ENCODE measurements around the gene ATP9B.
"Not testable (repeated sequence)": the region's sequence is repeated elsewhere in the genome, so short reads cannot be mapped to it uniquely, and the experiment has no call there.

The ATP9B gene

DNA sequence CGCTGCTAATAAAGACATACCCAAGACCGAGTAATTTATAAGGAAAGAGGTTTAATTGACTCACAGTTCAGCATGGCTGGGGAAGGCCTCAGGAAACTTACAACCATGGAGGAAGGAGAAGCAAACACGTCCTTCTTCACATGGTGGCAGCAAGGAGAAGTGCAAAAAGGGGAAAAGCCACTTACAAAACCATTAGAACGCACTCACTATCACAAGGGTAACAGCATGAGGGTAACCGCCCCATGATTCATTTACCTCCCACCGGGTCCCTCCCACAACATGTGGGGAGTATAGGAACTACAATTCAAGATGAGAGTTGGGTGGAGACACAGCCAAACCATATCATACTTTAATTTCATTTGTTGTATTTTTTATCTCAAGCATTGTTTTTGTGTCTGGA lies 67.5 kb downstream of the ATP9B start:
- no peak for TF ChIP-seq POLR2A (IDR thresholded peaks at IDR 0.05; ENCODE audit: low read length)

DNA sequence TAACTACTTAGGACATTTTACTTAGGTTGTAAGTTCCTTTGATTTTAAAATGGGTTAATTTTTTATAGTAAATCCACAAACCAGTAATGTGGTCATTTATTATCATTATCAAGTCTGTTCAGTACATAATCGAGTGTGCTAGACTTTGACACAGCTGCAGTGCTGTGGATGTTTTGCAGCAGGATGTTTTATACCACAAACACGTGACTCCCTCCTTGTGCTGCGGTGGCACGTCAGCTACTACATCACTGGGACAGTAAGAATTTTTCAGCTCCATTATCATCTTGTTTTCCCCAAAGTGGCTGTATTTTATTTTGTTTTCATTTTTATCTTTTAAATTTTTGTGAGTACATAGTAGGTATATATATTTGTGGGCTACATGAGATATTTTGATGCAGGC lies 70.0 kb downstream of the ATP9B start:
- no peak for DNase-seq
- no peak for TF ChIP-seq POLR2A (IDR thresholded peaks at IDR 0.05; ENCODE audit: low read length)
- TF ChIP-seq GATA1 (IDR thresholded peaks at IDR 0.05; ENCODE audit: low read depth, low read length): no peak

More for the DNA sequence above, 67.5 kb downstream of the ATP9B start:
- peak; percentile 21 to 41 for DNase-seq

DNA sequence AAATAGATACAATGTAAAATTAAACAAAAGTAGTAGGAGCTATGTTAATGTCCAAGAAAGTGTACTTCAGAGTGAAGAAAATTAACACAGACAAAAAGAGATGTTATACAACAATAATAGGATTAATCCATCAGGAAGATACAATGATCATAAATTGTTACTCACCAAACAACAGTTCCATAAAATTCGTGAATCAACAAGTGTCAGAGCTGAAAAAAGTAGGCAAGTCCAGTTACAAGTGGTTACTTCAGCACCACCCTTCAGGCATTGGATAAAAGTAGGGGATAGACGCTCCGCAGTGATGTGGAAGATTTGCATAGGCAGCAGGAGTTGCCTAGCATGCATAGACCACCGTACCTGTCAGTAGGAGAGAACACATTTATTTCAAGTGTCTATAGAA lies 77.8 kb downstream of the ATP9B start:
- no peak for TF ChIP-seq POLR2A (IDR thresholded peaks at IDR 0.05; ENCODE audit: low read length)
- TF ChIP-seq GATA1 (IDR thresholded peaks at IDR 0.05; ENCODE audit: low read depth, low read length): no peak
- no peak for DNase-seq

DNA sequence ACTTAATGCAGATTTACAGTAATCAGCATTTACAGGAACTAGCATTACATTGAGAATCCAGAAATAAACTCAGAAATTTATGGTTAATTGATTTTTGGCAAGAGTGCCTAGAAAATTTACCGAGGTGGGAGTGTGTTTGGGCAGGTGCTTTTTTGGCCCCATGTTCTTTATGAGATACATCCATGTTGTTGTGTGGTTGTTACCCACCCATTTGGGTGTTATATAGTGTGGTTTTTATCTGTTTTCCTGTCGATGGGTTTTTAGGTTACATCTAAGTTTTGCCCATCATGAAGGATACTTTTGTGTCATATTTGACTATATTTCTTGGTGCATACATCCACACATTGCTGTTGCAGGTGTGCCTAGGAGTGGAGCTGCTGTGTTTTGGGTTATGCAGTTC lies 82.0 kb downstream of the ATP9B start:
- no peak for TF ChIP-seq GATA1 (IDR thresholded peaks at IDR 0.05; ENCODE audit: low read depth, low read length)
- no peak for TF ChIP-seq POLR2A (IDR thresholded peaks at IDR 0.05; ENCODE audit: low read length)
- no peak for DNase-seq

- TF ChIP-seq POLR2A (IDR thresholded peaks at IDR 0.05; ENCODE audit: low read length) (no peak), GATA1 (IDR thresholded peaks at IDR 0.05; ENCODE audit: low read depth, low read length) (no peak)
- DNase-seq: no peak
Observed at GRCh38 chr18:79156327-79156726, 87.1 kb downstream of the ATP9B start.

DNA sequence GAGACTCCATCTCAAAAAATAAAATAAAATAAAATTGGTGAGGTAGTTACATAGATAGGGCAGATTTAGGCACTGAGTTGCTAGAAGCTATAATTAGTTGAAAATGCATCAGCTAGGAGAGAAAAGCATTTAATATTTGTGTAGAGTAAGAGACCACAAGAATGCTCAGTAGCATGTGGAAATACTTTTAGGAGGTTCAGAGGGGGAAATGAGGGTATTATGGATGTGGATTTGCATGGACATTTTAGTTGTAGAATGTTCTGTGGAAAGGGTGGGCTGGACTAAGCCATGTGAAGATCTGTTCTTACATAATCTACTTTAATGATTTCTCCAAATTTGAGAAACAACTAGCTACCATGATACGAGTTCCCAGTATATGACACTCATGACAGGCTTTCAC lies 95.5 kb downstream of the ATP9B start:
- no peak for DNase-seq
- TF ChIP-seq GATA1 (IDR thresholded peaks at IDR 0.05; ENCODE audit: low read depth, low read length) (no peak), POLR2A (IDR thresholded peaks at IDR 0.05; ENCODE audit: low read length) (no peak)

DNA sequence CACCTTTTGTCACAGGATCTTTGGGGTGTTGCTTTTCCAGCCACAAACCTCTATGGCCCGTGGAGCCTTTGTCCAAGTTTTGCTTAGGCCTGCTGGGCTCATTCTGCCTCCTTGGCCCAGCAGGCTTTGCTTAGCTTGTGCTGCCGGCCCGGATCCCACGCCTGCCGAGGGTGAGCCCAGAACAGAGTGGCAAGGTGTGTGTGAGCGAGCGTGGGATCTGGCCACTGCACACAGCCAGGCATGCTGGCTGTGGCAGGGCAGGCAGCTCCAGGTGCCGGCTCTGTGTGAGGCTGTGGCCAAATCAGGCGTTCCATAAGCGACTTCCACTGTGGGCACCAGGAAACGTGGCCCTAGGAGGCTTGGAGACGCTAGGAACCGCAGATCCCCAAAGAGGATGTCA lies 97.5 kb downstream of the ATP9B start:
- DNase-seq: no peak
- TF ChIP-seq GATA1 (IDR thresholded peaks at IDR 0.05; ENCODE audit: low read depth, low read length) (no peak), POLR2A (IDR thresholded peaks at IDR 0.05; ENCODE audit: low read length) (no peak)

DNA sequence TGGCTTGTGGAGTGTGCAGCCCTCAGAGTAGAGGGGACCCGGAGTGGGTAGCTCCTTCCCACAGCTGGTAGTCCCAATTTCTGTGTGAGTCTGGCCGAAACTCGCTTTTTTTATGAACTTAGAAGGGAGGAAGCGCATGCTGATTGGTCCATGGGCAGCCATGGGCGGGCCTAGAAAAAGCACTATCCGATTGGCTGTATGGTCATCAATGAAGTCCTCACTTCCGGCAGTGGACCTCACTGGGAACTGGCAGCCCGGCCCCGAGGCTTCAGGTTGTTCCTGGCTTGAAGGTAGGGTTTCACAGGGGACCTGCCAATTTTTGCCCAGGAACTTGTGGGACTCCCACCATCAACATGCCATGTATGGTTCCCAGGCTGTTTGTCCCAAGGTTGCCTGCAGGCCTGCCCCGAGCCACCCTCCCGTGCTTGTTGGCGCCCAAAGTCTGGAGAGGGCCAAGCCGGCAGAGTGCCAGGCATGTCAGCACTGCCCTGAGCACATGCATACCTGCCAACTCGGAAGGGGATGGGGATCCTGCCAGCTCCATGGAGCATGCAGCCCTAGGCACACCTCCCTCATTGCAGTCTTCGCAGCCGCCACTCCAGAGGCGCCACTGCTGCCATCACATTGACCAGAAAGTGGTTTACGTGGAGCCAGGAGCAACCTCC lies 98.5 kb downstream of the ATP9B start:
- TF ChIP-seq GATA1 (IDR thresholded peaks at IDR 0.05; ENCODE audit: low read depth, low read length): no peak
- no peak for TF ChIP-seq POLR2A (IDR thresholded peaks at IDR 0.05; ENCODE audit: low read length)
- DNase-seq: no peak

DNA sequence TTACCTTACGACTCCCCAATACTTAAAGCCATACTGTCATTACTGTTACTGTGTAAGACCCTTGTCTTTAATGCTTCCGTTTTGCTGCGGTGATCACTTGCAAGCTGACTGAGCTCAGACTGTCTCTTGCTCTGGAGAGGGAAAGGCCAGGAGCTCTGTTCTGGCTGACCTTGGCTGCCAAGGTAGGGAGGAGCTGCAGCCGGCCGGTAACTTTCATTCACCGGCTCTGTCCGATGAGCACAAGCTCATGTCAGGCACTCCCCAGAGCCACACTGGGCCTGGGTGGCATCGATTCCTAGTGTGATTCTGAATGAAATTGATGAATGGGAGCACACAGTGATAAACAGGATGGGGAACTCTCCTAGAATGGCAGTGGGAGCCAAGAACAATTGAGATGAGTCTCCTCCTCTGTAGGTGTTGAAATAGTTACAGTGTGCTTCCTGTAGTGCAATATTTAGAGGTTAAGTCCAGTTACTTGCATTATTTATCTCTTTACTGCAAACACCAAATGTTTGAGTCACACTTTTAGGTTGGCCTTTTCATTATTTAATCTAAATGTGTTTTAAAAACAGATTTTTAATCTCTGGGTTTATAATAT lies 100.9 kb downstream of the ATP9B start:
- TF ChIP-seq POLR2A (IDR thresholded peaks at IDR 0.05; ENCODE audit: low read length): no peak
- TF ChIP-seq GATA1 (IDR thresholded peaks at IDR 0.05; ENCODE audit: low read depth, low read length): no peak
- DNase-seq: no peak

DNA sequence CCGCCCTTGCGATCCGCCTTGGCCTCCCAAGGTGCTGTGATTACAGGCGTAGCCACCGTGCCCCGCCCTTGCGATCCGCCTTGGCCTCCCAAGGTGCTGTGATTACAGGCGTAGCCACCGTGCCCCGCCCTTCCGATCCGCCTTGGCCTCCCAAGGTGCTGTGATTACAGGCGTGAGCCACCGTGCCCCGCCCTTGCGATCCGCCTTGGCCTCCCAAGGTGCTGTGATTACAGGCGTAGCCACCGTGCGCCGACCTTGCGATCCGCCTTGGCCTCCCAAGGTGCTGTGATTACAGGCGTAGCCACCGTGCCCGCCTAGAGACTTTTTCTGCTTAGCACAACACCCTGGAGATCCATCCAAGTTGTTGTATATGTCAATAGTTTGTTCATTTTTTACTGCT lies 103.1 kb downstream of the ATP9B start:
- DNase-seq: not testable (repeated sequence)

DNA sequence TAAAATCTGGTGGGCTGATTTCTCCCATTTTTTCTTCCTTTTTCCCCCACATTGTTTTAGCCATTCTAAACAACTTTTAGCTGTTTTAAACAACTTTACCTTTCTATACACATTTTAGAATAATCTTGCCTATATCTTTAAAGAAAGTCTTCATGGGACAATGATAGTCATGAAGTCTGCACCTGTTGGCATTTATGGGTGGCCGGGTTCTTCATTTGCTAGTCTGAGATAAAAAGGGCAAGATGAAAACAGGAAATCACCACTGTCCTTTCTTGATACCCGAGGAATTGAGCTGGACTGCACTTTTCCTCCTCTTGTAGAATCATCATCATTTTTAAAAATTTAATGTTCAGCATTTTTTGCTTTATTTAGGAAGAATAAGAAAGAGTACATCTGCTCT lies 104.5 kb downstream of the ATP9B start:
- TF ChIP-seq POLR2A (IDR thresholded peaks at IDR 0.05; ENCODE audit: low read length) (no peak), GATA1 (IDR thresholded peaks at IDR 0.05; ENCODE audit: low read depth, low read length) (no peak)
- no peak for DNase-seq

GRCh38 chr18:79178113-79178531 lies 108.9 kb downstream of the ATP9B start:
- no peak for TF ChIP-seq GATA1 (IDR thresholded peaks at IDR 0.05; ENCODE audit: low read depth, low read length)
- no peak for TF ChIP-seq POLR2A (IDR thresholded peaks at IDR 0.05; ENCODE audit: low read length)
- DNase-seq: no peak

DNA sequence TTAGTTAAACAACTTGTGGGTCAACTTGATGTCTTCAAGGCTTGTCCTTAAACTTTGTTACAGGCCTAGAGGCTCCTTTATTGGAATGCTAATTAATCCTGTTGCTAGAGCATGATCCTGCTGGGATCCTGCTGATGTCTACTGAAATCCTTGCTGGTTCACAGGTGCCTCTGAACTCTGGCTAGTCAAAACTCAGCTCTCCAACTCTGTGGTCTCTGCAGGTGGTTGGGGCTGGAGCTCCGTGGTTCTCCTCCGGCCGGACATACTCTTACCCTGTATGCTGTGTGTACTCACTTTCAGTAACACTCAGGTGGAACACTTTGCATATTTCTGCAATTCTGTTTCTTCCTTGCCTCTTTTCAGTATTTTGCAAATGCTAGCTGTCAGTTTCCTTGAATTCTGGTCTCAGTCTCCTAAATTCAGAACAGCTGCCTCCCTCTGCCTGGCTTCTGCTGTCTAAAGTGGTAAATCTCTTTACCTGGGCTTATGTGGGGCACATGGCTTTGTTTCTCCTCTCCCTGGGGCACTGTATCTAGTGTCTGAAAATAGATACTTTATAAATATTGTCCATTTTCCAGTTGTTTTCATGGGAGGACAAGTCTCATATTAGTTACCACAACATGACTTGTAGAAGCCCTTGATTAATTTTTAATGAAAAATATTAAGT lies 113.0 kb downstream of the ATP9B start:
- no peak for DNase-seq
- TF ChIP-seq GATA1 (IDR thresholded peaks at IDR 0.05; ENCODE audit: low read depth, low read length) (no peak), POLR2A (IDR thresholded peaks at IDR 0.05; ENCODE audit: low read length) (no peak)

DNA sequence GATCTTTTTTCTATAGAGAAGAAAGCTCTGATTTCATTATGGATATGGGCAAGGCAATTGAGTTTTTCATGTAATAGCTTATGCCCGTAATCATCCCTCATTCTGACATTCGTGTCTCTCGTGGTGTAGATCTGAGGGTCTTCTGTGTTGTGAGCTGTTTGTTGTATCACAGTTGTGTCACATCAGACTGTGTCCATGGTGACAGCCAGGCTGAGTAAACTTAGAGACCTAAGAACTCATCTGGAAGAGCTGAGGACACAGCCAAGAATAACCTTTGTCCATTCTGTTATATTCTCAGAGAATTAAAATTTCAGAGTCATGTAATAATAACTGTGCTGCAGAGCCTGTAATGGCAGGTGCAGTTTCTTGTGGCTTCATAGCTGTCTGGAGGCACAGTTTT lies 116.5 kb downstream of the ATP9B start:
- TF ChIP-seq POLR2A (IDR thresholded peaks at IDR 0.05; ENCODE audit: low read length) (no peak), GATA1 (IDR thresholded peaks at IDR 0.05; ENCODE audit: low read depth, low read length) (no peak)
- no peak for DNase-seq

- DNase-seq: no peak
- TF ChIP-seq GATA1 (IDR thresholded peaks at IDR 0.05; ENCODE audit: low read depth, low read length): no peak
- TF ChIP-seq POLR2A (IDR thresholded peaks at IDR 0.05; ENCODE audit: low read length): no peak
Observed at GRCh38 chr18:79186649-79187048, 117.5 kb downstream of the ATP9B start.
